Measurements from ENCODE around the gene GABPA.

The GABPA gene

GRCh38 chr21:25813917-25814316 is 79.1 kb downstream of the GABPA start:
- no peak for DNase-seq

GRCh38 chr21:25818121-25818520 is 83.3 kb downstream of the GABPA start:
- no peak for DNase-seq

- no peak for DNase-seq
Observed at GRCh38 chr21:25818551-25818950, 83.8 kb downstream of the GABPA start.

All from activated naive CD4-positive, alpha-beta T cell treated with anti-CD3 and anti-CD28 coated beads, Interleukin-2, amount 50 U/mL, for 16 hours (primary cell).